CD8-positive, alpha-beta memory T cell (primary cell): ENCODE results near the gene SLC15A2. TPM values are rescaled to one million over a fixed set of nuclear protein-coding genes. Genes with fewer than 3 reads are reported as not detected.

Experiments
- CTCF ChIA-PET: fragments of 350-600 bp; sonication (Branson Sonifier 250); formaldehyde crosslinking; loops from one replicate; lab custom pipeline; 2021; ENCODE audit warnings: antibody characterized with exemption; lab: Charles Lee
- POLR2A ChIA-PET: fragments of 350-600 bp; sonication (Branson Sonifier 250); formaldehyde crosslinking; loops from one replicate; lab custom pipeline; 2021; ENCODE audit warnings: antibody characterized with exemption; lab: Charles Lee
- DNase-seq, 5 donors: peaks; one replicate each; pipeline versions ENCODE4 v3.0.0 to v3.0.0-alpha.2; 2020 to 2022; ENCODE audit warnings: mixed read lengths in 1 of 5
- H3K27ac ChIP-seq: one replicate; pipeline ENCODE4 v1.7.0; 2013; ENCODE audit warnings: low read depth, mild to moderate bottlenecking, low read length, moderate library complexity
- H3K27me3 ChIP-seq: 2 replicates; pipeline ENCODE4 v1.7.0; 2013; ENCODE audit warnings: low read length, mild to moderate bottlenecking; ENCODE audit not compliant: insufficient read depth, poor library complexity, severe bottlenecking
- H3K36me3 ChIP-seq: 2 replicates; pipeline ENCODE4 v1.7.0; 2013; ENCODE audit warnings: mild to moderate bottlenecking, low read length, moderate library complexity; ENCODE audit not compliant: insufficient read depth
- H3K4me1 ChIP-seq: 2 replicates; pipeline ENCODE4 v1.7.0; 2013; ENCODE audit warnings: mild to moderate bottlenecking, low read length, moderate library complexity; ENCODE audit not compliant: insufficient read depth
- H3K4me3 ChIP-seq: 2 replicates; pipeline ENCODE4 v1.7.0; 2013; ENCODE audit warnings: mild to moderate bottlenecking, low read length
- H3K9me3 ChIP-seq: 2 replicates; pipeline ENCODE4 v1.7.0; 2013; ENCODE audit warnings: mild to moderate bottlenecking, low read length
- H3K27ac Mint-ChIP-seq, 8 donors: one replicate each; pipeline ENCODE4 v1.8.0; 2020 to 2021; ENCODE audit warnings: mixed read lengths in 8 of 8, mild to moderate bottlenecking in 6 of 8, inconsistent platforms in 3 of 8, moderate library complexity in 3 of 8
- H3K27me3 Mint-ChIP-seq, 2 donors: one replicate each; pipeline ENCODE4 v1.8.0; 2020 to 2021; ENCODE audit warnings: mixed read lengths in 2 of 2, mild to moderate bottlenecking in 1 of 2, moderate library complexity in 1 of 2
- H3K36me3 Mint-ChIP-seq, 3 donors: one replicate each; pipeline ENCODE4 v1.8.0; 2020 to 2021; ENCODE audit warnings: mixed read lengths in 3 of 3, inconsistent platforms in 1 of 3, mild to moderate bottlenecking in 1 of 3
- H3K4me1 Mint-ChIP-seq, 3 donors: one replicate each; pipeline ENCODE4 v1.8.0; 2020 to 2021; ENCODE audit warnings: mixed read lengths in 3 of 3, inconsistent platforms in 1 of 3, mild to moderate bottlenecking in 1 of 3
- H3K4me3 Mint-ChIP-seq, 7 donors: one replicate each; pipeline ENCODE4 v1.8.0; 2020 to 2021; ENCODE audit warnings: mixed read lengths in 7 of 7, mild to moderate bottlenecking in 6 of 7, moderate library complexity in 4 of 7, inconsistent platforms in 2 of 7
- H3K9me3 Mint-ChIP-seq, 5 donors: one replicate each; pipeline ENCODE4 v1.8.0; 2020 to 2022; ENCODE audit warnings: mixed read lengths in 5 of 5, mild to moderate bottlenecking in 3 of 5, moderate library complexity in 2 of 5, inconsistent platforms in 1 of 5
- polyA plus RNA-seq: library from polyadenylated mRNA; unstranded; fragments of 300-500 nt; fragmentation: Illumina TruSeq; gene quantifications from one replicate; pipeline ENCODE4 v1.2.3, GENCODE V29; 2021
- total RNA-seq, 2 experiments: library from RNA; stranded (reverse); gene quantifications; one replicate each; pipeline ENCODE4 v1.2.3, GENCODE V29; 2021

Gene SLC15A2
- total and polyA plus RNA-seq, 3 experiments from 2014 or later: 0.15 to 0.91 (median 0.88) TPM

- CTCF ChIA-PET: no interaction called here
- no peak overlapping the region for H3K4me3 Mint-ChIP-seq
- no peaks in the 10 kb centered on the region for H3K9me3 ChIP-seq
- DNase-seq: no peak
- H3K27ac Mint-ChIP-seq: no peak overlapping the region
- H3K4me1 ChIP-seq: no peaks in the 10 kb centered on the region
- no peak overlapping the region for H3K27ac ChIP-seq
- peaks cover 0 to 3% of the 10 kb centered on the region in 2 donors for H3K27me3 Mint-ChIP-seq
- no peaks in the 10 kb centered on the region for H3K27me3 ChIP-seq
- no peaks in the 10 kb centered on the region for H3K4me1 Mint-ChIP-seq
- peaks cover 0 to 10% (median 9%) of the 10 kb centered on the region in 5 donors for H3K9me3 Mint-ChIP-seq
- peaks cover 0 to 4% (median 0%) of the 10 kb centered on the region in 3 donors for H3K36me3 Mint-ChIP-seq
- POLR2A ChIA-PET: no interaction called here
- H3K36me3 ChIP-seq: no peaks in the 10 kb centered on the region
- no peak overlapping the region for H3K4me3 ChIP-seq
These were observed 81.6 kb downstream of the SLC15A2 start for GRCh38 chr3:121975702-121976302.

GRCh38 chr3:121976727-121977126 lies 82.5 kb downstream of the SLC15A2 start:
- no peaks in the 10 kb centered on the region for H3K9me3 ChIP-seq
- POLR2A ChIA-PET: no interaction called here
- H3K36me3 ChIP-seq: no peaks in the 10 kb centered on the region
- Mint-ChIP-seq H3K36me3 (peaks cover 0 to 4% (median 0%) of the 10 kb centered on the region in 3 donors), H3K9me3 (peaks cover 0 to 10% (median 9%) of the 10 kb centered on the region in 5 donors), H3K4me1 (no peaks in the 10 kb centered on the region), H3K27ac (no peak overlapping the region), H3K4me3 (no peak overlapping the region), H3K27me3 (peaks cover 0 to 3% of the 10 kb centered on the region in 2 donors)
- H3K27me3 ChIP-seq: no peaks in the 10 kb centered on the region
- CTCF ChIA-PET: no interaction called here
- H3K4me3 ChIP-seq: no peak overlapping the region
- DNase-seq: no peak
- H3K4me1 ChIP-seq: no peaks in the 10 kb centered on the region
- no peak overlapping the region for H3K27ac ChIP-seq

DNA sequence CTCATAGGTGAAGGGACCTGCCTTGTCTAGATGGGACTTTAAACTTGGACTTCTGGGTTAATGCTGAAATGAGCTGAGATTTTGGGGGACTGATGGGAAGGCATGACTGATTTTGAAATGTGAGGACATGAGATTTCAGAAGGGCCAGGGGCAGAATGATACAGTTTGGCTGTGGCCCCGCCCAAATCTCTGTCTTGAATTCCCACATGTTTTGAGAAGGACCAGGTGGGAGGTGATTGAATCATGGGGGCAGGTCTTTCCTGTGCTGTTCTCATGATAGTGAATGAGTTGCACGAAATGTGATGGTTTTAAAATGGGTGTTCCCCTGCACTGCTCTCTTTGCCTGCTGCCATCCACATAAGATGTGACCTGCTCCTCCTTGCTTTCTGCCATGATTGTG lies 85.0 kb downstream of the SLC15A2 start:
- no peak overlapping the region for H3K4me3 ChIP-seq
- no peaks in the 10 kb centered on the region for H3K36me3 ChIP-seq
- Mint-ChIP-seq H3K9me3 (peaks cover 6 to 24% (median 21%) of the 10 kb centered on the region in 5 donors), H3K4me1 (peaks cover 0 to 1% (median 0%) of the 10 kb centered on the region in 3 donors), H3K27ac (no peak overlapping the region), H3K27me3 (peaks cover 0 to 3% of the 10 kb centered on the region in 2 donors), H3K4me3 (no peak overlapping the region), H3K36me3 (peaks cover 0 to 16% (median 3%) of the 10 kb centered on the region in 3 donors)
- CTCF ChIA-PET: no interaction called here
- H3K27me3 ChIP-seq: no peaks in the 10 kb centered on the region
- no peaks in the 10 kb centered on the region for H3K4me1 ChIP-seq
- DNase-seq: no peak
- H3K9me3 ChIP-seq: no peaks in the 10 kb centered on the region
- POLR2A ChIA-PET: no interaction called here
- no peak overlapping the region for H3K27ac ChIP-seq

DNA sequence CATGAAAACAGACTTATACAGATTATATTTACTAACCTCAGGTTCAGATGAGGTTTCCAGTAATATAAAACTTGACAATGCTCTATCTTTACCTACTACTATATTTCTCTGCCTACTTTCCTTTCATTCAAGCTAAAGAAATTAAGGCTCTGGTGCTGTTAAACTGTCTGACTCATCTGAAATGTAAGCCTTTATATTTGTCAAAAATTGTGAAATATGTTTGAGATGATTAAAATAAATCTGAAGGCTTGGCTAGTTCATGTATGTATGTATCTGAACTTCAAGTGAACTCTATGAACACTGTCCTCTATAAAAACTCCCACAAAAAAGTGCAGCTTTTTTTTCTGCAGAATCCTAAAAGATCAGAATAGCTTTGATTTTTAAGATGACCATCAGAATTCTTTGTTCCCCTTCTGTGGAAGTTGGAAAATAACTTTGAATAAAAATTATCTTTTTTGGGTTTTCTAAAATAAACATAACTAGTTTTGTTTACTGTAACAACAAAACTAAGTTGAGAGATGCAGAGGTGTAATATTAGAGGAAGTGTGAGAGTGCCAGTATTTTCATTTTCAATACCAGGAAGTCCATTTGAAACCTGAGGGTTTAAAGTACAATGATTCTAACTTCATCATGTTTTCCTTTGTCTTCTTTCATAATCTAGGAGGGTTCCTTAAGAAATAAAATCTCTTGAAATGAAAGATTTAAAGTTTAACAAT lies 85.7 kb downstream of the SLC15A2 start:
- peaks cover 0 to 16% (median 4%) of the 10 kb centered on the region in 3 donors for H3K36me3 Mint-ChIP-seq
- peaks cover 0 to 5% (median 0%) of the 10 kb centered on the region in 3 donors for H3K4me1 Mint-ChIP-seq
- H3K4me3 Mint-ChIP-seq: no peak overlapping the region
- no peak for DNase-seq
- no peaks in the 10 kb centered on the region for H3K36me3 ChIP-seq
- H3K9me3 ChIP-seq: no peaks in the 10 kb centered on the region
- no peaks in the 10 kb centered on the region for H3K27me3 ChIP-seq
- no peak overlapping the region for H3K27ac Mint-ChIP-seq
- H3K9me3 Mint-ChIP-seq: peaks cover 9 to 26% (median 23%) of the 10 kb centered on the region in 5 donors
- CTCF ChIA-PET: no interaction called here
- POLR2A ChIA-PET: no interaction called here
- H3K4me1 ChIP-seq: no peaks in the 10 kb centered on the region
- H3K4me3 ChIP-seq: no peak overlapping the region
- H3K27me3 Mint-ChIP-seq: peaks cover 0 to 3% of the 10 kb centered on the region in 2 donors
- no peak overlapping the region for H3K27ac ChIP-seq

DNA sequence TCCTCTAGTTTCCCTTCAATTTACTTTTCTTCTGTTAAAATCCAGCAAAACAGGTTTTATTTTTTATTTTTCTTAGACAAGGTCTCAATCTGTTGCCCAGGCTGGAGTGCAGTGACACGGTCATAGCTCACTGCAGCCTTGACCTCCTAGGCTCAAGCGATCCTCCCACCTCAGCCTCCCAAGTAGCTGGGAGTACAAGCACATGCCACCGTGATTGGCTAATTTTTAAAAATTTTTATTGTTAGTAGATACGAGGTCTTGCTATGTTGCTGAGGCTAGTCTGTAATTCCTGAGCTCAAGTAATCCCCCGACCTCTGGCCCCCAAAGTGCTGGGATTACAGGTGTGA lies 86.2 kb downstream of the SLC15A2 start:
- CTCF ChIA-PET: no interaction called here
- Mint-ChIP-seq H3K36me3 (peaks cover 0 to 15% (median 4%) of the 10 kb centered on the region in 3 donors), H3K9me3 (peaks cover 9 to 26% (median 24%) of the 10 kb centered on the region in 5 donors)

GRCh38 chr3:121981473-121981872 lies 87.3 kb downstream of the SLC15A2 start:
- Histone ChIP-seq H3K9me3 (no peaks in the 10 kb centered on the region), H3K36me3 (no peaks in the 10 kb centered on the region), H3K4me3 (no peak overlapping the region), H3K4me1 (no peaks in the 10 kb centered on the region), H3K27me3 (no peaks in the 10 kb centered on the region), H3K27ac (no peak overlapping the region)
- no peak for DNase-seq
- H3K36me3 Mint-ChIP-seq: peaks cover 0 to 15% (median 4%) of the 10 kb centered on the region in 3 donors
- H3K27ac Mint-ChIP-seq: no peak overlapping the region
- peaks cover 9 to 26% (median 24%) of the 10 kb centered on the region in 5 donors for H3K9me3 Mint-ChIP-seq
- ChIA-PET CTCF (interaction anchor here (1.2 kb wide), 1 partner anchor 14 kb away, joined by 3 read pairs; no protein-coding TSS in a partner anchor), POLR2A (no interaction called here)
- H3K27me3 Mint-ChIP-seq: peaks cover 2 to 3% of the 10 kb centered on the region in 2 donors
- peaks cover 0 to 5% (median 0%) of the 10 kb centered on the region in 3 donors for H3K4me1 Mint-ChIP-seq
- H3K4me3 Mint-ChIP-seq: no peak overlapping the region

More for the DNA sequence above, 86.2 kb downstream of the SLC15A2 start:
- H3K4me1 ChIP-seq: no peaks in the 10 kb centered on the region
- Mint-ChIP-seq H3K27me3 (peaks cover 0 to 3% of the 10 kb centered on the region in 2 donors), H3K27ac (no peak overlapping the region), H3K4me3 (no peak overlapping the region), H3K4me1 (peaks cover 0 to 5% (median 0%) of the 10 kb centered on the region in 3 donors)
- no peaks in the 10 kb centered on the region for H3K27me3 ChIP-seq
- H3K9me3 ChIP-seq: no peaks in the 10 kb centered on the region
- H3K4me3 ChIP-seq: no peak overlapping the region
- H3K36me3 ChIP-seq: no peaks in the 10 kb centered on the region
- DNase-seq: no peak
- no peak overlapping the region for H3K27ac ChIP-seq
- POLR2A ChIA-PET: no interaction called here

GRCh38 chr3:121985846-121986245 lies 91.6 kb downstream of the SLC15A2 start:
- CTCF ChIA-PET: no interaction called here
- H3K36me3 Mint-ChIP-seq: peaks cover 0 to 15% (median 4%) of the 10 kb centered on the region in 3 donors

DNA sequence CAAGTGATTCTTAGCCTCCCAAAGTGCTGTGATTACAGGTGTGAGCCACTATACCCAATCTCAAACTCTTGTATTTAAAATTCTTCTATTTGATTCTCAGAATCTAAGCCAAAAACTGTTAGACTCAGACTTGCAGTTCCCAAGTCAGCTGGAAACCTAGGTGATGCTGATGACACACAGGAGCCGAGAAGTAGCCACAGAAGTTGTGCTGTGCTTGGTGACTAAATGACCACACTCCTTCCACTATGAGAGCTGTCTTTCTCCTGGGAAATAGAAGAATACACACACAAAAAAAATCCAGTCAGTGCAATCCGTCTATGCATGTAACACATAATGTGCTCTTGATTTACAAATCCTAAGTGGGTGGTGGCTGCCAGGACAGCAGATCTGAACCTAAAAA lies 93.9 kb downstream of the SLC15A2 start:
- H3K27me3 ChIP-seq: no peaks in the 10 kb centered on the region
- H3K27ac ChIP-seq: no peak overlapping the region
- peaks cover 12 to 18% (median 13%) of the 10 kb centered on the region in 5 donors for H3K9me3 Mint-ChIP-seq
- no peaks in the 10 kb centered on the region for H3K4me1 ChIP-seq
- ChIA-PET POLR2A (no interaction called here), CTCF (no interaction called here)
- H3K27ac Mint-ChIP-seq: no peak overlapping the region
- H3K9me3 ChIP-seq: no peaks in the 10 kb centered on the region
- DNase-seq: no peak
- H3K36me3 Mint-ChIP-seq: peaks cover 0 to 14% (median 4%) of the 10 kb centered on the region in 3 donors
- H3K4me3 ChIP-seq: no peak overlapping the region
- H3K27me3 Mint-ChIP-seq: peaks cover 0 to 13% of the 10 kb centered on the region in 2 donors
- H3K4me1 Mint-ChIP-seq: peaks cover 0 to 5% (median 0%) of the 10 kb centered on the region in 3 donors
- H3K36me3 ChIP-seq: no peaks in the 10 kb centered on the region
- H3K4me3 Mint-ChIP-seq: no peak overlapping the region

More at GRCh38 chr3:121985846-121986245, 91.6 kb downstream of the SLC15A2 start:
- POLR2A ChIA-PET: no interaction called here
- Histone ChIP-seq H3K4me1 (no peaks in the 10 kb centered on the region), H3K27me3 (no peaks in the 10 kb centered on the region), H3K4me3 (no peak overlapping the region), H3K36me3 (no peaks in the 10 kb centered on the region), H3K27ac (no peak overlapping the region), H3K9me3 (no peaks in the 10 kb centered on the region)
- Mint-ChIP-seq H3K27ac (no peak overlapping the region), H3K27me3 (peaks cover 0 to 13% of the 10 kb centered on the region in 2 donors), H3K9me3 (peaks cover 12 to 21% (median 16%) of the 10 kb centered on the region in 5 donors), H3K4me3 (no peak overlapping the region), H3K4me1 (peaks cover 0 to 5% (median 0%) of the 10 kb centered on the region in 3 donors)
- no peak for DNase-seq
